ENCODE data around the gene ABTB2. TPM values are rescaled to one million over a fixed set of nuclear protein-coding genes. Genes with fewer than 3 reads are reported as not detected.
A peak's percentile ranks its signal among the peaks of the same experiment; 100 is the strongest.

Gene ABTB2
- total and polyA plus RNA-seq, 12 donors, result 2.5 to 19.1 (median 14.2) TPM

DNA sequence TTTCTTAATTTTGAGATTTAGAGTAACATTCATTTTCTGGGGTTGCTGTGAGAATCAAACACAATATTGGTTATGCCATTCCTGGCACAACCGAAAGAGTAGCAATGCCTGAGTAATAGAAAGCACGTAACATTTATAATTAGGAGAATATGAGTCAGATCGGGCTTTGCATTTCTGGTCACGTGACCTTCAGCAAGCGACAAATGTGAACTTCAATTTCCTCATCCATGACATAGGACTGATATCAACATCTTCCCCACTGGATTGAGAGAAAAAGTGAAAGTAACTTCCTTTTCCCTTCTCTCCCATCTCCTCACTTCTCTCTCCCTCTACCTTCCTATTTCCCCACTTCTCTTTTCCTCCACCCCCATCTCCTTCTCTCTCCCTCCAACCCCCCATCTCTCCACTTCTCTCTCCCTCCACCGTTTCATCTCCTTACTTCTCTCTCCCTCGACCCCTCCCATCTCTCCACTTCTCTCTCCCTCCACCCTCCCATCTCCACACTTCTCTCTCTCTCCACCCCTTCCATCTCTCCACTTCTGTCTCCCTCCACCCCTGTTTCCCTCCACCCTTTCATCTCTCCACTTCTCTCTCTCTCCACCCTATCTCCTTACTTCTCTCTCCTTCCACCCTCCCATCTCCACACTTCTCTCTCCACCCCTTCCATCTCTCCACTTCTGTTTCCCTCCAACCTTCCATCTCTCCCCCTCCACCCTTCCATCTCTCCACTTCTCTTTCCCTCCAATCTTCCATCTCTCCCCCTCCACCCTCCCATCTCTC is 47.5 kb upstream of the ABTB2 start:
- TF ChIP-seq, protein P1, sequence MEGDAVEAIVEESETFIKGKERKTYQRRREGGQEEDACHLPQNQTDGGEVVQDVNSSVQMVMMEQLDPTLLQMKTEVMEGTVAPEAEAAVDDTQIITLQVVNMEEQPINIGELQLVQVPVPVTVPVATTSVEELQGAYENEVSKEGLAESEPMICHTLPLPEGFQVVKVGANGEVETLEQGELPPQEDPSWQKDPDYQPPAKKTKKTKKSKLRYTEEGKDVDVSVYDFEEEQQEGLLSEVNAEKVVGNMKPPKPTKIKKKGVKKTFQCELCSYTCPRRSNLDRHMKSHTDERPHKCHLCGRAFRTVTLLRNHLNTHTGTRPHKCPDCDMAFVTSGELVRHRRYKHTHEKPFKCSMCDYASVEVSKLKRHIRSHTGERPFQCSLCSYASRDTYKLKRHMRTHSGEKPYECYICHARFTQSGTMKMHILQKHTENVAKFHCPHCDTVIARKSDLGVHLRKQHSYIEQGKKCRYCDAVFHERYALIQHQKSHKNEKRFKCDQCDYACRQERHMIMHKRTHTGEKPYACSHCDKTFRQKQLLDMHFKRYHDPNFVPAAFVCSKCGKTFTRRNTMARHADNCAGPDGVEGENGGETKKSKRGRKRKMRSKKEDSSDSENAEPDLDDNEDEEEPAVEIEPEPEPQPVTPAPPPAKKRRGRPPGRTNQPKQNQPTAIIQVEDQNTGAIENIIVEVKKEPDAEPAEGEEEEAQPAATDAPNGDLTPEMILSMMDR (IDR thresholded peaks at IDR 0.05), result no peak
- Histone ChIP-seq H3K27me3 (peaks cover 0 to 8% (median 0%) of the 10 kb centered on the region in 7 donors), H3K27ac (no peak overlapping the region), H3K9me3 (peaks cover 0 to 2% (median 0%) of the 10 kb centered on the region in 11 donors), H3K4me1 (peaks cover 0 to 9% (median 0%) of the 10 kb centered on the region in 9 donors), H3K36me3 (no peaks in the 10 kb centered on the region), H3K4me3 (peak overlapping the region in 1 of 10 donors; percentile 29)
- WGBS, 2 donors, result 62 to 68% methylated on average over 6 to 7 of the region's 7 CpGs
- intact Hi-C loops (cut with DNase I), result no loop called here
- DNase-seq (no peak), ATAC-seq (no peak)

DNA sequence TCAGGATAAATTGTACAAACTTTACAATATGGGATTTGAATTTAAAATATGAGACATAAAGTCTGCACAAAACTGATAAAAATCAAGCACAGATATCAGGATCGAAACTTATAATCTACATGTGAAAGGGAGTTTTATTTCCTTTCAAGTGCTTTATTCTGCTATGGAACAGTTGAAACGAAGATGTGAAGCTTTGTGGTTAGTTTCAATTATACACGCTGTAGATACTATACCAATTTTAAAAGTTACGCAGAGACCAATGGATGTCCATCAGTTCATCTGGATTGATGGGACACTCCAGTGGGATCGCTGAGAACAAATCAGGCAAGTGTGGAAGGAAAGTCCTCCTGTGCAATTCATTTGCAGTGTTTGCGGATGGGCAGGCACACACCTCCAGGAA is 46.5 kb upstream of the ABTB2 start:
- ATAC-seq (no peak), DNase-seq (no peak)
- no peak overlapping the region for H3K4me3 ChIP-seq
- no peaks in the 10 kb centered on the region for H3K36me3 ChIP-seq
- 82 to 85% methylated on average over 6 of the region's 6 CpGs for WGBS, 2 donors
- peaks cover 0 to 9% (median 0%) of the 10 kb centered on the region in 9 donors for H3K4me1 ChIP-seq
- no peak overlapping the region for H3K27ac ChIP-seq
- H3K27me3 ChIP-seq, result peaks cover 0 to 10% (median 0%) of the 10 kb centered on the region in 7 donors
- intact Hi-C loops (cut with DNase I), result no loop called here
- H3K9me3 ChIP-seq, result peaks cover 0 to 5% (median 0%) of the 10 kb centered on the region in 11 donors
- TF ChIP-seq, protein P1 (IDR thresholded peaks at IDR 0.05), result no peak

GRCh38 chr11:34403431-34403830 is 45.6 kb upstream of the ABTB2 start:
- peaks cover 0 to 5% (median 0%) of the 10 kb centered on the region in 11 donors for H3K9me3 ChIP-seq
- intact Hi-C loops (cut with DNase I), result no loop called here
- no peak for ATAC-seq
- no peak overlapping the region for H3K4me3 ChIP-seq
- no peak overlapping the region for H3K27ac ChIP-seq
- WGBS, 2 donors, result 75 to 78% methylated on average over 4 of the region's 4 CpGs
- peaks cover 0 to 10% (median 0%) of the 10 kb centered on the region in 7 donors for H3K27me3 ChIP-seq
- peaks cover 0 to 7% (median 0%) of the 10 kb centered on the region in 9 donors for H3K4me1 ChIP-seq
- TF ChIP-seq, protein P1 (IDR thresholded peaks at IDR 0.05), result no peak
- no peak for DNase-seq
- H3K36me3 ChIP-seq, result no peaks in the 10 kb centered on the region

- Histone ChIP-seq H3K9me3 (peaks cover 0 to 14% (median 8%) of the 10 kb centered on the region in 11 donors), H3K4me1 (peaks cover 0 to 4% (median 0%) of the 10 kb centered on the region in 9 donors), H3K27me3 (peaks cover 0 to 3% (median 0%) of the 10 kb centered on the region in 7 donors), H3K4me3 (no peak overlapping the region), H3K27ac (no peak overlapping the region), H3K36me3 (no peaks in the 10 kb centered on the region)
- no peak for ATAC-seq
- TF ChIP-seq, protein P1 (IDR thresholded peaks at IDR 0.05), result no peak
- no peak for DNase-seq
- 72 to 79% methylated on average over 2 of the region's 2 CpGs for whole genome bisulfite sequencing, 2 donors
- intact Hi-C loops (cut with DNase I), result no loop called here
These were observed 40.0 kb upstream of the ABTB2 start for GRCh38 chr11:34397811-34398210.
